Stimulated activated naive CD4-positive, alpha-beta T cell treated with Interleukin-2 at 50 U/mL for 16 hours (primary cell): ENCODE results near the gene TACC3.

ENCODE experiments used
- DNase-seq: peaks from one replicate; lab custom pipeline; 2025; lab: John Stamatoyannopoulos, UW

Gene TACC3

DNA sequence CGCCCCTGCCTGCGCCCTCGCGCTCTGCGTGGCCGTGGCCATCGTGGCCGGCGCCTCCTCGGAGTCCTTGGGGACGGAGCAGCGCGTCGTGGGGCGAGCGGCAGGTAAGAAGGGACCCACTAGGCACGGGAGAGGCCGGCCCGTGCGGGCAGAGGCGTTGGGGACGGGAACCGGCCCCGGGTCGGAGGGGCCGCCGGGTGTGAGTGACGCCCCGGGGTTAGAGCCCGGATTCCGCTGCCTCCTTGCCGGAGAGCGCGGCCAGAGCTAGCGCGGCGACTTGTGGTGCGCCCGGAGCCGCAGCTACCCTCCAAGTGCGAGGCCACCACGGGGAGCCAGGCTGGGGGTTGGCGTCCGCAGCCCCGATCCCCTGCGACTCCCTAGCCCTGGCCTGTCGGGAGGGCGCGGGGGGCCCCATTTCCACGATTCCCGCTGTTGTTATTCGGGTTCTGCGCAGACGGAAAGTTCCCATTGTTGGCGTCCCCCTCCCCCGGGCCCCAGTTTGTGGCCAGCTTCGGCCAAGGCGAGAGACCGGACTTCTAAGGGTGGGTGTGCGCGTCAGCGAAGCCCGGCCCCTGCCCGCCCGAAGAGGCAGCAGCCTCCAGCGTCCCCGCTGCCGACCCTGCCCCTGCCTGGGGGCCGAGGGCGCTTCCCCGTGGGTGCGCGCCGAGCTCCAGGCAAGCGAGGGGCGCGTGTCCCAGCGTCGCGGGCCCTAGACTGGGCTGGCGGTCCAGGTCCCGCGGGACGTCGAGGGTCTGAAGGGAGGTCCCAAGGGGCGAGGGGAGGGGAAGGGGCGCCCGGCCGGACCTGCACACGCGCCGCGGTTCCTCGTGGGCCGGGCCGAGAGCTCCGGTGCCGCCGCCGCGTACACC, 72.9 kb downstream of the TACC3 start:
- no peak for DNase-seq
